Gastrocnemius medialis (tissue), 4 donors: ENCODE measurements around the gene RPRM. TPM values are rescaled to one million over a fixed set of nuclear protein-coding genes. Genes with fewer than 3 reads are reported as not detected.
"Not testable (repeated sequence)": the region's sequence is repeated elsewhere in the genome, so short reads cannot be mapped to it uniquely, and the experiment has no call there.

Experiments
- ATAC-seq, 2 donors: fragments of 150-250 bp; one replicate each; pipeline ENCODE4 v1.9.1; 2016
- DNase-seq, 2 donors: peaks; one replicate each; pipeline ENCODE4 v3.0.0-alpha.2; 2019
- H3K27ac ChIP-seq, 4 donors: fragments of 200-600 bp; sonication (generic); 1 replicate in 1 of 4; 2 replicates in 3 of 4; pipeline ENCODE4 v1.5.1; 2016 to 2018; ENCODE audit warnings: mild to moderate bottlenecking in 2 of 4, moderate library complexity in 1 of 4
- H3K27me3 ChIP-seq, 3 donors: fragments of 200-600 bp; sonication (generic) in 2 of 3; 1 replicate in 1 of 3; 2 replicates in 2 of 3; pipeline versions ENCODE4 v1.5.1 to v1.6.0; 2016 to 2019; ENCODE audit warnings: mild to moderate bottlenecking in 1 of 3, moderate library complexity in 1 of 3
- H3K36me3 ChIP-seq, 2 donors: fragments of 200-600 bp; sonication (generic) in 1 of 2; one replicate each; pipeline ENCODE4 v1.5.1; 2017 to 2018
- H3K4me1 ChIP-seq, 2 donors: fragments of 200-600 bp; sonication (generic) in 1 of 2; one replicate each; pipeline ENCODE4 v1.5.1; 2016 to 2017; ENCODE audit warnings: mild to moderate bottlenecking in 2 of 2
- H3K4me3 ChIP-seq, 4 donors: fragments of 200-600 bp; sonication (generic) in 3 of 4; 1 replicate in 1 of 4; 2 replicates in 3 of 4; pipeline ENCODE4 v1.5.1; 2016 to 2019; ENCODE audit warnings: mild to moderate bottlenecking in 2 of 4
- H3K9me3 ChIP-seq, 3 donors: fragments of 200-600 bp; sonication (generic) in 2 of 3; 1 replicate in 1 of 3; 2 replicates in 2 of 3; pipeline ENCODE4 v1.5.1; 2016 to 2019
- POLR2A ChIP-seq, 2 donors: fragments of 450-650 bp; IDR thresholded peaks; one replicate each; pipeline ENCODE4 v1.6.1; 2017; ENCODE audit warnings: antibody characterized with exemption in 2 of 2, mild to moderate bottlenecking in 2 of 2, moderate library complexity in 2 of 2
- in situ Hi-C, 4 donors: fragments of 200-750 bp; cut with MboI; loops; one replicate each; pipeline versions ENCODE4 v1.15.0 to v1.8.0; 2017; ENCODE audit warnings: low sequenced_read_pairs in 4 of 4
- intact Hi-C: fragments of 100-400 bp; cut with DNase I; formaldehyde crosslinking; loops from one replicate; pipeline ENCODE4 v1.15.1; 2023; ENCODE audit warnings: low total_unique reads
- total RNA-seq, 4 donors: library from RNA; depleted of rRNA; stranded (reverse); fragments of >200 nt; gene quantifications; one replicate each; pipeline versions ENCODE4 v1.1.0 to v1.2.3, GENCODE V29; 2016
- TF ChIP-seq, protein P1 (sequence below), 5 experiments: fragments of 450-650 bp in 3 of 5; fragments of 200-600 bp in 2 of 5; sonication (generic) in 2 of 5; IDR thresholded peaks in 4 of 5; conservative IDR thresholded peaks in 1 of 5; 1 replicate in 4 of 5; 2 replicates in 1 of 5; pipeline ENCODE4 v1.5.1; 2016 to 2019; ENCODE audit warnings: antibody characterized with exemption in 5 of 5, mild to moderate bottlenecking in 3 of 5, moderate library complexity in 3 of 5

RPRM gene
- total RNA-seq, 4 donors from 2014 or later: not detected

GRCh38 chr2:153509133-153509532 lies 30.6 kb upstream of the RPRM start:
- DNase-seq (no peak), ATAC-seq (no peak)
- no peak overlapping the region for H3K27ac ChIP-seq
- in situ Hi-C loops: loop anchor here in 1 of 4 donors (25.0 kb wide), 1 partner anchor 1472 kb away; no protein-coding TSS in a partner anchor
- H3K9me3 ChIP-seq: no peaks in the 10 kb centered on the region
- TF ChIP-seq, protein P1, sequence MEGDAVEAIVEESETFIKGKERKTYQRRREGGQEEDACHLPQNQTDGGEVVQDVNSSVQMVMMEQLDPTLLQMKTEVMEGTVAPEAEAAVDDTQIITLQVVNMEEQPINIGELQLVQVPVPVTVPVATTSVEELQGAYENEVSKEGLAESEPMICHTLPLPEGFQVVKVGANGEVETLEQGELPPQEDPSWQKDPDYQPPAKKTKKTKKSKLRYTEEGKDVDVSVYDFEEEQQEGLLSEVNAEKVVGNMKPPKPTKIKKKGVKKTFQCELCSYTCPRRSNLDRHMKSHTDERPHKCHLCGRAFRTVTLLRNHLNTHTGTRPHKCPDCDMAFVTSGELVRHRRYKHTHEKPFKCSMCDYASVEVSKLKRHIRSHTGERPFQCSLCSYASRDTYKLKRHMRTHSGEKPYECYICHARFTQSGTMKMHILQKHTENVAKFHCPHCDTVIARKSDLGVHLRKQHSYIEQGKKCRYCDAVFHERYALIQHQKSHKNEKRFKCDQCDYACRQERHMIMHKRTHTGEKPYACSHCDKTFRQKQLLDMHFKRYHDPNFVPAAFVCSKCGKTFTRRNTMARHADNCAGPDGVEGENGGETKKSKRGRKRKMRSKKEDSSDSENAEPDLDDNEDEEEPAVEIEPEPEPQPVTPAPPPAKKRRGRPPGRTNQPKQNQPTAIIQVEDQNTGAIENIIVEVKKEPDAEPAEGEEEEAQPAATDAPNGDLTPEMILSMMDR (IDR thresholded peaks at IDR 0.05 in 4 of 5, conservative IDR thresholded peaks at IDR 0.05 in 1 of 5): no peak
- no peak for TF ChIP-seq POLR2A (IDR thresholded peaks at IDR 0.05)
- H3K4me3 ChIP-seq: no peak overlapping the region
- no peaks in the 10 kb centered on the region for H3K36me3 ChIP-seq
- no peaks in the 10 kb centered on the region for H3K4me1 ChIP-seq
- intact Hi-C loops: no loop called here
- H3K27me3 ChIP-seq: no peaks in the 10 kb centered on the region

DNA sequence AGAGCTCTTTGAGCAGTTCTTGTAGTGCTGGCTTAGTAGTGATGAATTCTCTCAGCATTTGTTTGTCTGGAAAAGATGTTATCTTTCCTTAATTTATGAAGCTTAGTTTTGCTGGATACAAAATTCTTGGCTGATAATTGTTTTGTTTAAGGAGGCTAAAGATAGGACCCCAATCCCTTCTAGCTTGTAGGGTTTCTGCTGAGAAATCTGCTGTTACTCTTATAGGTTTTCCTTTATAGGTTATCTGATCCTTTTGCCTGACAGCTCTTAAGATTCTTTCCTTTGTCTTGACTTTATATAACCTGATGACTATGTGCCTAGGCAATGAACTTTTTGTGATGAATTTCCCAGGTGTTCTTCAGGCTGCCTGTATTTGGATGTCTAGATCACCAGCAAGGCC lies 27.9 kb upstream of the RPRM start:
- in situ Hi-C loops: loop anchor here in 1 of 4 donors (25.0 kb wide), 1 partner anchor 1469 kb away; no protein-coding TSS in a partner anchor
- H3K9me3 ChIP-seq, H3K4me3 ChIP-seq, H3K27me3 ChIP-seq, H3K4me1 ChIP-seq, H3K27ac ChIP-seq, DNase-seq, ATAC-seq, intact Hi-C loops, H3K36me3 ChIP-seq: not testable (repeated sequence)

GRCh38 chr2:153499439-153499838 lies 20.9 kb upstream of the RPRM start:
- in situ Hi-C loops: no loop called here
- TF ChIP-seq, protein P1 (IDR thresholded peaks at IDR 0.05 in 4 of 5, conservative IDR thresholded peaks at IDR 0.05 in 1 of 5): no peak
- TF ChIP-seq POLR2A (IDR thresholded peaks at IDR 0.05): no peak
- no peaks in the 10 kb centered on the region for H3K27me3 ChIP-seq
- H3K36me3 ChIP-seq: no peaks in the 10 kb centered on the region
- DNase-seq (no peak), ATAC-seq (no peak)
- H3K4me3 ChIP-seq: no peak overlapping the region
- no peak overlapping the region for H3K27ac ChIP-seq
- no peaks in the 10 kb centered on the region for H3K4me1 ChIP-seq
- H3K9me3 ChIP-seq: no peaks in the 10 kb centered on the region
- intact Hi-C loops: no loop called here

DNA sequence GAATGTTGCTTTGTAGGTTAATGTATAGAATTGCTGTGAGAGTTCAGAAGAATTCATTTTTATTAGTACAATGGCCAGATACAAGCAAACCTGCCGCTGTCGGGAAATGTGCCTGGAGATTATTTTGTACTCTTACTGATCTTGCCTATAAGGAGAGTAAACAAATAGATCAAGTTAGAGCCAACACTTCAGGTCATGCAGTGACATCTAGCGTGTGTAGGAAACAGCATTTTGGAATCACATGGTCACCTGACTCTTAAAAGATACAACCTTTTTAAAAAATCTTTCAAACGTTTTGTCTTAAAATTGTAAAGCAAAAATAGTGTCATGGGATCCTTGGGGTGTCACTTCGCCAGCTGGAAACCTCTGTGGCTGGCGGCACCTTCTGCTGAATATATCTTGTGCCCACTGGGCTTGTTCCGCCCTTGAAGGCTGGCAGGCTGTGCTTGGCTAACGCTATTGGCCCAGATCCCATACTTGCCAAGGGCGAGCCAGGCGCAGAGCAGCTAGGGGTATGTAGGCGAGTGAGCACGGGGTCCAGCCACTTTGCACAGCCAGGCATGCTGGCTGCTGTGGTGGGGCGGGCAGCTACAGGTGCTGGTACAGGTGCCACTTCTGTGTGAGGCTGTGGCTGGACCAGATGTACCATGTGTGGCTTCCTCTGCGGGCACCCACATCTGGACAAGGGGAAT lies 19.5 kb upstream of the RPRM start:
- no peaks in the 10 kb centered on the region for H3K27me3 ChIP-seq
- H3K4me3 ChIP-seq: no peak overlapping the region
- no peak overlapping the region for H3K27ac ChIP-seq
- DNase-seq (no peak), ATAC-seq (no peak)
- intact Hi-C loops (no loop called here), in situ Hi-C loops (no loop called here)
- no peaks in the 10 kb centered on the region for H3K4me1 ChIP-seq
- TF ChIP-seq, protein P1 (IDR thresholded peaks at IDR 0.05 in 4 of 5, conservative IDR thresholded peaks at IDR 0.05 in 1 of 5): no peak
- TF ChIP-seq POLR2A (IDR thresholded peaks at IDR 0.05): no peak
- H3K9me3 ChIP-seq: no peaks in the 10 kb centered on the region
- no peaks in the 10 kb centered on the region for H3K36me3 ChIP-seq

GRCh38 chr2:153495725-153496124 lies 17.2 kb upstream of the RPRM start:
- Histone ChIP-seq H3K27me3 (no peaks in the 10 kb centered on the region), H3K4me3 (no peak overlapping the region), H3K27ac (no peak overlapping the region), H3K4me1 (no peaks in the 10 kb centered on the region), H3K36me3 (no peaks in the 10 kb centered on the region), H3K9me3 (no peaks in the 10 kb centered on the region)
- no peak for ATAC-seq
- in situ Hi-C loops: no loop called here
- no peak for DNase-seq
- intact Hi-C loops: no loop called here
- TF ChIP-seq, protein P1 (IDR thresholded peaks at IDR 0.05 in 4 of 5, conservative IDR thresholded peaks at IDR 0.05 in 1 of 5): no peak
- no peak for TF ChIP-seq POLR2A (IDR thresholded peaks at IDR 0.05)
